PC-3 (cell line): ENCODE results near the gene NUDT3. TPM values are rescaled to one million over a fixed set of nuclear protein-coding genes. Genes with fewer than 3 reads are reported as not detected.

Experiments used
- ATAC-seq: fragments of 200-7000 bp; cut with Tn5 transposase; 2 replicates; pipeline ENCODE4 v1.9.1; 2020; ENCODE audit warnings: mild to moderate bottlenecking, moderate library complexity
- BruUV-seq: library from RNA; stranded (reverse); fragments of 400-500 nt; replicated peaks from 2 replicates; lab custom pipeline; 2021; lab: Mats Ljungman, UMichigan
- CTCF ChIA-PET: fragments of 300-600 bp; sonication (Branson Sonifier 250); formaldehyde crosslinking; loops from one replicate; lab custom pipeline; 2022; ENCODE audit warnings: antibody characterized with exemption; lab: Charles Lee
- POLR2A ChIA-PET: fragments of 300-600 bp; sonication (Branson Sonifier 250); formaldehyde crosslinking; loops from one replicate; lab custom pipeline; 2022; ENCODE audit warnings: antibody characterized with exemption; ENCODE audit not compliant: unreplicated experiment; lab: Charles Lee
- DNase-seq: peaks from one replicate; pipeline ENCODE4 v3.0.0-alpha.2; 2015
- H2AFZ ChIP-seq: fragments of 300-600 bp; sonication (generic); 2 replicates; pipeline ENCODE4 v1.6.0; 2016; ENCODE audit warnings: antibody characterized with exemption, low read length
- H3F3A ChIP-seq: fragments of 300-600 bp; sonication (generic); one replicate; pipeline ENCODE4 v1.6.0; 2017; ENCODE audit warnings: antibody characterized with exemption, low read length, control low read depth, mild to moderate bottlenecking; ENCODE audit not compliant: unreplicated experiment
- H3K27ac ChIP-seq: fragments of 300-600 bp; sonication (generic); 2 replicates; pipeline ENCODE4 v1.5.1; 2016; ENCODE audit warnings: mild to moderate bottlenecking, low read length
- H3K27me3 ChIP-seq: fragments of 300-600 bp; sonication (generic); 2 replicates; pipeline ENCODE4 v1.6.1; 2016; ENCODE audit warnings: low read length, mixed read lengths
- H3K36me3 ChIP-seq: fragments of 300-600 bp; sonication (generic); 2 replicates; pipeline ENCODE4 v1.6.1; 2016; ENCODE audit warnings: low read depth, mixed run types, low read length, mixed read lengths
- H3K4me1 ChIP-seq: fragments of 300-600 bp; sonication (generic); 2 replicates; pipeline ENCODE4 v1.5.1; 2016; ENCODE audit warnings: low read length; ENCODE audit not compliant: insufficient read depth
- H3K4me2 ChIP-seq: fragments of 300-600 bp; sonication (generic); 2 replicates; pipeline ENCODE4 v1.6.0; 2016; ENCODE audit warnings: low read length
- H3K4me3 ChIP-seq: fragments of 300-600 bp; sonication (generic); 2 replicates; pipeline ENCODE4 v1.5.1; 2016; ENCODE audit warnings: mild to moderate bottlenecking, low read length, mixed read lengths
- H3K79me2 ChIP-seq: fragments of 300-600 bp; sonication (generic); 2 replicates; pipeline ENCODE4 v1.6.1; 2017; ENCODE audit warnings: low read length, mixed read lengths
- H3K9ac ChIP-seq: fragments of 300-600 bp; sonication (generic); 2 replicates; pipeline ENCODE4 v1.6.0; 2016; ENCODE audit warnings: mild to moderate bottlenecking, low read length
- H3K9me2 ChIP-seq: fragments of 300-600 bp; sonication (generic); replicated peaks from 2 replicates; pipeline ENCODE4 v1.6.1; 2016; ENCODE audit warnings: mixed run types, low read length, mixed read lengths
- H3K9me3 ChIP-seq: fragments of 300-600 bp; sonication (generic); 2 replicates; pipeline ENCODE4 v1.6.1; 2016; ENCODE audit warnings: low read length, mixed read lengths
- H4K20me1 ChIP-seq: fragments of 300-600 bp; sonication (generic); 2 replicates; pipeline ENCODE4 v1.6.1; 2016; ENCODE audit warnings: low read length, mixed read lengths
- EZH2 ChIP-seq: fragments of 300-600 bp; sonication (generic); IDR thresholded peaks from one replicate; pipeline ENCODE4 v1.6.1; 2017; ENCODE audit warnings: antibody characterized with exemption, mild to moderate bottlenecking, low read length; ENCODE audit not compliant: unreplicated experiment
- EZH2phosphoT487 ChIP-seq: fragments of 300-600 bp; sonication (generic); IDR thresholded peaks from 2 replicates; pipeline ENCODE4 v1.6.1; 2018; ENCODE audit warnings: mild to moderate bottlenecking, antibody characterized with exemption, low read length, borderline replicate concordance
- intact Hi-C: fragments of 100-400 bp; cut with micrococcal nuclease; formaldehyde crosslinking; loops from 2 replicates; pipeline ENCODE4 v1.9.0; 2023
- total RNA-seq: library from RNA; depleted of rRNA; stranded (reverse); fragments of >200 nt; gene quantifications from 2 replicates; pipeline ENCODE4 v1.2.3, GENCODE V29; 2014
- TF ChIP-seq, protein P1 (sequence below): fragments of 300-600 bp; sonication (generic); conservative IDR thresholded peaks from 2 replicates; pipeline ENCODE4 v1.5.1; 2017; ENCODE audit warnings: antibody characterized with exemption, low read depth, mild to moderate bottlenecking, low read length

NUDT3 gene
- total RNA-seq, 1 experiment from 2014 or later = 24.6 TPM

DNA sequence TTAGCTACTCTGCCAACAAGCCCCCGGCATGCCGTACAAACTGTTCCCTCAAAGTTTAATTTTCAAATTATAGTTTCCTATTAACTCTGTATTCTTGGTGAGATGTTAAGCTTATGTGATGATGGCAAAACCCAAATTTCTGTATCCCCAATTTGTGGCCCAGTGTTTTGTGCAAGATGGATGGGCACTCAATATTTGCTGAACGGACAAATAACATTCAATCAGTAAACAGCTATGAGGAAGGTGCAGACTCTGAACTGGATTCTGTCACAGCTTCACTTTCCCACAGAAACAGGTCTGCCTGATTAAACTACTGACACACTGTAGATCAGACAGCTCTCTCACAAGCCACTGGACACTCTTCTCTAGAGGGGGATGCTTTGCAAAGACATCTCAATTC, 54.1 kb downstream of the NUDT3 start:
- intact Hi-C loops = no loop called here
- Histone ChIP-seq H3K36me3 (peaks cover 8% of the 10 kb centered on the region; the same call in 1 of the 2 replicates), H3K9me3 (no peaks in the 10 kb centered on the region), H3K4me2 (no peak overlapping the region), H3K4me3 (no peak overlapping the region), H3F3A (peaks cover 8% of the 10 kb centered on the region), H2AFZ (no peak overlapping the region), H3K79me2 (peaks cover 53% of the 10 kb centered on the region), H3K9me2 (no peaks in the 10 kb centered on the region), H4K20me1 (peaks cover 37% of the 10 kb centered on the region; the same call in 1 of the 2 replicates), H3K9ac (no peak overlapping the region), H3K27me3 (no peaks in the 10 kb centered on the region), H3K4me1 (peaks cover 46% of the 10 kb centered on the region), H3K27ac (no peak overlapping the region)
- ATAC-seq = no peak
- no peak for TF ChIP-seq EZH2phosphoT487
- TF ChIP-seq EZH2 = no peak
- TF ChIP-seq, protein P1, sequence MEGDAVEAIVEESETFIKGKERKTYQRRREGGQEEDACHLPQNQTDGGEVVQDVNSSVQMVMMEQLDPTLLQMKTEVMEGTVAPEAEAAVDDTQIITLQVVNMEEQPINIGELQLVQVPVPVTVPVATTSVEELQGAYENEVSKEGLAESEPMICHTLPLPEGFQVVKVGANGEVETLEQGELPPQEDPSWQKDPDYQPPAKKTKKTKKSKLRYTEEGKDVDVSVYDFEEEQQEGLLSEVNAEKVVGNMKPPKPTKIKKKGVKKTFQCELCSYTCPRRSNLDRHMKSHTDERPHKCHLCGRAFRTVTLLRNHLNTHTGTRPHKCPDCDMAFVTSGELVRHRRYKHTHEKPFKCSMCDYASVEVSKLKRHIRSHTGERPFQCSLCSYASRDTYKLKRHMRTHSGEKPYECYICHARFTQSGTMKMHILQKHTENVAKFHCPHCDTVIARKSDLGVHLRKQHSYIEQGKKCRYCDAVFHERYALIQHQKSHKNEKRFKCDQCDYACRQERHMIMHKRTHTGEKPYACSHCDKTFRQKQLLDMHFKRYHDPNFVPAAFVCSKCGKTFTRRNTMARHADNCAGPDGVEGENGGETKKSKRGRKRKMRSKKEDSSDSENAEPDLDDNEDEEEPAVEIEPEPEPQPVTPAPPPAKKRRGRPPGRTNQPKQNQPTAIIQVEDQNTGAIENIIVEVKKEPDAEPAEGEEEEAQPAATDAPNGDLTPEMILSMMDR = no peak
- ChIA-PET CTCF (interaction anchor here (0.6 kb wide), 1 partner anchor 77 kb away, joined by 4 read pairs; no protein-coding TSS in a partner anchor), POLR2A (no interaction called here)
- no peak for DNase-seq
- BruUV-seq = no TSS peak

DNA sequence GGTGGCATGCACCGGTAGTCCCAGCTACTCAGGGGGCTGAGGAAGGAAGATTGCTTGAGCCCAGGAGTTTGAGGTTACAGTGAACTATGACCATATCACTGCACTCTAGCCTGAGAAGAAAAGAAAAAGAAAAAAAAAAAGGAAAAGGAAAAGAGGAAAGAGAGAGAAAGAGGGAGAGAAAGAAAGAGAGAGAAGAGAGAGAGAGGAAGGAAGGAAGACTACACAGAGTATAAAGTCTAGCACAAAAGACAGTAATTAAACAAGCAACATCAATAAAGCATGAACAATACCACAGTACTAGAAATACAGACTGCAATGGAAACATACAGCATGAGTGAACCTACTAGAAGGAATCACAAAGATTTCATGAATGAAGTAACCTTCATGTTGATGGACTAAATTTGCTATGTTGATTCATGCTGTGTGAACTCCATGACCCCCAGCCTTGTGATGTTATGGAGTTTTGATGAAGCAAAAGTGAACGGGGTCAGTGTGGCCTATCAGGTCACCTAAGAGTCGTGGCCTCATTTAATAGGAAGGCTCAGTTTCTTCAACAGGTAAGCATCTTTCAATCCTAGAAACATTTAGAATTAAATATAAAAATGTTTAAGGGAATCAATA, 57.6 kb downstream of the NUDT3 start:
- Histone ChIP-seq H3K27me3 (no peaks in the 10 kb centered on the region), H3K9ac (no peak overlapping the region), H3K79me2 (peaks cover 32% of the 10 kb centered on the region), H3K9me3 (no peaks in the 10 kb centered on the region), H3K27ac (no peak overlapping the region), H2AFZ (no peak overlapping the region), H3K36me3 (peaks cover 4% of the 10 kb centered on the region; the same call in 1 of the 2 replicates), H3F3A (no peaks in the 10 kb centered on the region), H4K20me1 (peaks cover 19% of the 10 kb centered on the region; the same call in 1 of the 2 replicates), H3K4me1 (peaks cover 21% of the 10 kb centered on the region), H3K4me3 (no peak overlapping the region), H3K9me2 (no peaks in the 10 kb centered on the region), H3K4me2 (no peak overlapping the region)
- ATAC-seq = no peak
- TF ChIP-seq EZH2phosphoT487 (no peak), EZH2 (no peak)
- TF ChIP-seq, protein P1 = no peak
- intact Hi-C loops = no loop called here
- CTCF ChIA-PET = no interaction called here
- BruUV-seq = no TSS peak
- DNase-seq = no peak
- POLR2A ChIA-PET = no interaction called here

DNA sequence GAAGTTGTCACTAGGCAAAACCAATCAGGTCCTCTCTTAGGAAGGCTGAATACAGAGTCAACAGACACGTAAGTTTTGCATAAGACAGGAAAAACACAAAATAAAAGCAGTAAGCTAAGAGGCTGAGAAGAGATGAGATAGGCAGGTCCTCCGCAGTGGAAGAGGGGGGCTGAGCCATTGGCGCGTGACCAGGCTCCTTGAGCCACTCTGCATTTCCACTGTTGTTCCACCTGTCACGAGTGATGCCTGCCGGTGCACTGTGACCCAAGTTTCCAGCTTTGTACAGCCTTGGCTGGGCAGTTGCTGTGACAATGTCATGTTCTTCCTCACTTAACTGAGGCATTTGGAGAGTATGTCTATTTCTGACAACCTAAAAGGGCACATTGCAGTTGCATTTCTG, 58.6 kb downstream of the NUDT3 start:
- ChIA-PET POLR2A (no interaction called here), CTCF (no interaction called here)
- no peaks in the 10 kb centered on the region for H3F3A ChIP-seq

More for the DNA sequence above, 58.6 kb downstream of the NUDT3 start:
- TF ChIP-seq EZH2phosphoT487 (no peak), EZH2 (no peak)
- TF ChIP-seq, protein P1 = no peak
- Histone ChIP-seq H3K27me3 (no peaks in the 10 kb centered on the region), H3K27ac (no peak overlapping the region), H3K9me3 (no peaks in the 10 kb centered on the region), H3K4me3 (no peak overlapping the region), H2AFZ (no peak overlapping the region), H3K9me2 (no peaks in the 10 kb centered on the region), H3K9ac (no peak overlapping the region), H3K4me1 (peaks cover 17% of the 10 kb centered on the region), H3K79me2 (peaks cover 23% of the 10 kb centered on the region), H3K36me3 (peaks cover 4% of the 10 kb centered on the region; the same call in 1 of the 2 replicates), H3K4me2 (no peak overlapping the region), H4K20me1 (peaks cover 13% of the 10 kb centered on the region; the same call in 1 of the 2 replicates)
- no peak for DNase-seq
- intact Hi-C loops = no loop called here
- no TSS peak for BruUV-seq
- no peak for ATAC-seq
